Hematopoietic multipotent progenitor cell (in vitro differentiated cells): Measurements from ENCODE around the gene ATOH8. TPM values are rescaled to one million over a fixed set of nuclear protein-coding genes. Genes with fewer than 3 reads are reported as not detected.

Experiments
- DNase-seq, 3 donors: peaks; one replicate each; pipeline ENCODE4 v3.0.0-alpha.2; 2011 to 2015; ENCODE audit warnings: low read depth in 2 of 3, low spot score in 2 of 3
- total RNA-seq: library from RNA; depleted of rRNA; stranded (reverse); fragments of >200 nt; gene quantifications from one replicate; pipeline ENCODE4 v1.2.3, GENCODE V29; 2012

Gene ATOH8
- total RNA-seq, 1 donor = under 0.01 TPM

DNA sequence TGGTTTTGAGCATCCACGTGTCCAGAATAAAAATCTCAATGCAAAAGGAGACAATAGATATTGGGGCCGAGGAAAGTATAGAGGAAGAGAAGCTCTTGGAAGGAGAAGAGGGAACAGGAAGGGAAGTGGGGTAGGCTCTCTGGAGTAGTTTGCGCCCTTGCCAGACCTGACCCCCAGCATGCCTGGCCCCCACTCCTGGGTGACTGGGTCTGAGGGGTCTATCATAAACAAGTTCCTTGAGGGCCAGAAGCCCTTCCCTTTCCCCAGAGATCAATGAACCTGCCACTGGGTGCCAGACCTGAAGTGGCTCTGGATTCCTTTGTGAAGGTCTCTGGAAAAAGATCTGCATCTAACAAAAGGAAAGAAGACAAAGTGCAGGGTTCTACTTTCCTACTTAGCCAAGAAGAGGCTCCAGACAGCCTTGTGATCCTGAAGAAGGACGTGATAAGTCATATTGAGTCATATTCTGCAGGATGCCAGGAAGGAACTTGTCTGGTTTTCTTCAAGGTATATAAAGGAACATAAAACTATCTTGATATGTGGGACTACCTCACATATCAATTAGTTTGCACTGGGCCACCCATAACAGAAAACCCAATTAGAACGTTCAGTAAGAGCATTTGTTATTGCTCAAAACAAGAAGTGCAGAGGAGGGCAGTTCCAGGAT is 18.7 kb upstream of the ATOH8 start:
- DNase-seq = no peak

DNA sequence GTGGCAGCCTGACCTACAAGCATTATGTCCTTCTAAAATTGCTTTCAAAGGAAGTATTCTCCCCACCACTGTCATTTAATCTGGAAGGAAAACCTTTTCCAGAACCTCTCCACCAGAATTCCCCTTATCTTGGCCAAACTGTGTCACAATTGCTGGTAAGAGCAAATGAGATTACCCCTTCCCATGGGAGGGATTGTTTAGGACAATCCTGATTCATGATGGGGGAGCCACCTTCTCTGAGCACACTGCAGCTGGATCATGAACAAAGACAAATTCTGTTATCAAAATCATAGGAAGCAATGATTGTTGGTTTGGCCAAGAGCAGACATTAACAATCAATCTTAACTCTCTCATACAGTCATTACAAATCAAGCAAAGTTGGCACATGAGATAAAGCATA is 18.1 kb upstream of the ATOH8 start:
- no peak for DNase-seq

DNA sequence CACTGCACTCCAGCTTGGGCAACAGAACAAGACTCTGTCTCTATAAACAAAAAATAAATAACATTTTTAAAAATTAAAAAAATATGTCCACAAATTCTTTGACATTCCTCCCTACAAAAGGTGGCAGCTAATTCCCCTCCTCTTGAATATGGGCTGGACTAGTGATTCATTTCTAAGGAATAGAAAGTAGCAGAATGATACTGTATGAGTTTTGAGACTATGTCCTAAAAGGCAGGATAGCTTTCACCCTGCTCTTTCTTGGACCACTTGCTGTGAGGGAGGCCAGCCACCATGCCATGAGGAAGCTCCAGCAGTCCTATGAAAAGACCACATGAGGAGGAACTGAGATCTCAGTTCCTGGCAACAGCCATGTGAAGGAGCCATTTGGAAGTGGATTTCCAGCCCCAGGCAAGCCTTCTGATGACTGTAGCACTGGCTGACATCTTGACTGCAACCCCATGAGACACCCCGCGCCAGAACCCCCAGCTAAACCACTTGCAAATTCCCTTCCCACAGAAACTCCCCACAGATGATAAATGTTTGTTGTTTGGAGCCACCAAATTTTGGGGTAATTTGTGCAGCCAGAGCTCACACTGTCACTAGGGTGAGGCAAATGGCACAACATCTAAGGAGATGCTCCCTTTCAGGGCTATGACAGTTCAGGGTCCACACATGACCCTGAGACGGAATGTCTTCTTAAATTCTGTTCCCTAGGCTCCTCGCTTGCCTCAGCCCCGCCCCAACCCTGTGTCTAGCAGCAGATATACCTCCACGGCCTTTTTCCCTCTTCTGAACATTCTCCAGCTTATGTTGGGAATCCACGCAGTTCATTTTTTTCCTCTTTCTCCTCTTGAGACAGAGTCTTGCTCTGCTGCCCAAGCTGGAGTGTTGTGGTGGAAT is 17.1 kb upstream of the ATOH8 start:
- DNase-seq = no peak

DNA sequence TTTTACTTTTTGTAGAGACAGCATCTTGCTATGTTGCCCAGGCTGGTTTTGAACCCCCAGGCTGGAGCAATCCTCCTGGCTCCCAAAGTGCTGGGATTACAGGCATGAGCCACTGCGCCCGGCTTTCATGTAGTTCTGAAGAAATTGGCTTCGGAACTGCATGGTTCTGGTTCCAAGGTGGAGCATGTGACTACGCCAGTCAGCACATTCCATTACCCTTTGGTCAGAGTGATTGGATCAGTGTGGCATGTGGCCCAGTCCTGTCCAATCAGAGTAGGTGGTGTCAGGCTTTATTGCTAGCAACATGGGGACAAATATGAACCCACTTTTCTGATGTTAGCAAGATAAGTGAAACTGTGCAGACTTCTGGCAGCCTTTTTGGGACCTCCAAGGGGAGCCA is 16.3 kb upstream of the ATOH8 start:
- no peak for DNase-seq

DNA sequence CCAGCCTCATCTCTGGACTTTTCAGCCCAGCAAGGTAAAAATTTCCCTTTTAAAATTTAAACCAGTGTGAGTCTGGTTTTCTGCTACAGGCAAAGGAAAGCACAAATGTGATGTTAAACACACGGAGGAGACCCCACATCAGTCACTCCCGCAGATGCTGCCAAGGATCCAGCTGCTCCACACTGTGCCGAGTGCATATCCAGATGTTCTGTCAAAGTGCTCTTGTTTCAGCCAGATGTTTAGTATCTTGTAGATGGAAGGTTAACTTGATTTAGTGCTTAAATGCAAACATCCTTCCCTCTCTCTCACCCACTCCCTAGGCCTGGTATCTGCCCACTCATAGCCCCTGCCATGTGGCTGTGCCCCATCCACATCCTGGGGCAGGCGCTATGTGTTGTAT is 15.8 kb upstream of the ATOH8 start:
- no peak for DNase-seq

DNA sequence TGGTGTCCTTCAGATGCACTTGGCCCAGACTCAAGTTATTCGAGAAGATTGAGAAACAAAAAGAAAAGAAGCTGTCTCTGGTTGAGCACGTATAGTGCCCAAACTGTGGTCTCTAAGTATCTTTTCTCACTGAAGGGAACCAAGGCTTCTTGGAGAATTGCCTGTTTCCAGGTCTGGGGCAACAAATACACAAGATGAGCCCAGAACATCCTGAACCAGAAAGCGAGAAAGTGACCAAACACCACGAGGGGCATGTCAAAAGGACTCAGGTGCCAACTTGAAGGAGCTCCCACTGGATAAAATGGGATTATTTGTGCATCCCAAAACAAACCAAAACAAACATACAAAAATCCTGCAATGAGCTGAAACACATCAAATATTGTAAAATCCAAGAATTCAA is 13.6 kb upstream of the ATOH8 start:
- no peak for DNase-seq

DNA sequence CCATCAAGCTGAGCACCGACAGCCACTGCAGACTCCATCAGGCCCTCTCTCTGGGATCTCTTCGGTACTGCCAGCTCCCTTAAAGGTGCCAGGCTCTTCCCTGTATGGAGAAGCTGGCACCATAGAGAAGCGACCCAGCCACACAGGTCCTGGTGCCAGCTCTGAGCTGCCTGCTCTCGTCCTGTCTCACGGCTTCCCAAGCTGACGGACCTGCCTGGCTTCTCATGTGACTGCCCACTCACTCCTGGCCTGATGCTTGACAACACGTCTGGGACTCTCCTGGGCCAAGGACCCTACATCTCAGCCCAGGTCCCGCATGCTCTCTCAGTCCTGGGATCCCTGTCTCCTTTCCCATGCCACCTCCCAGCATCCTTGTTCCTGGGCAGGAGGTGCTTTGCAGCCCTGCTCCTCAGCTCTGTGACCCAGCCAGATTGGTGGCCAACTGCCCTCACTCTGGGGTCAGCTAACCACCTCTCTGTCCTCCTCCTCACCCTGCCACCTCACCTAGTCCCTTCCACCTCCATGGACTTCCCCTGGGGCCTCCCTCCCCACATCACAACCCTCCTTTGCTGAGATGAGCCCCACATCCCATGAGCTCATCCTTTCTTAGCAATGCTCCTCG is 12.5 kb upstream of the ATOH8 start:
- DNase-seq = no peak

DNA sequence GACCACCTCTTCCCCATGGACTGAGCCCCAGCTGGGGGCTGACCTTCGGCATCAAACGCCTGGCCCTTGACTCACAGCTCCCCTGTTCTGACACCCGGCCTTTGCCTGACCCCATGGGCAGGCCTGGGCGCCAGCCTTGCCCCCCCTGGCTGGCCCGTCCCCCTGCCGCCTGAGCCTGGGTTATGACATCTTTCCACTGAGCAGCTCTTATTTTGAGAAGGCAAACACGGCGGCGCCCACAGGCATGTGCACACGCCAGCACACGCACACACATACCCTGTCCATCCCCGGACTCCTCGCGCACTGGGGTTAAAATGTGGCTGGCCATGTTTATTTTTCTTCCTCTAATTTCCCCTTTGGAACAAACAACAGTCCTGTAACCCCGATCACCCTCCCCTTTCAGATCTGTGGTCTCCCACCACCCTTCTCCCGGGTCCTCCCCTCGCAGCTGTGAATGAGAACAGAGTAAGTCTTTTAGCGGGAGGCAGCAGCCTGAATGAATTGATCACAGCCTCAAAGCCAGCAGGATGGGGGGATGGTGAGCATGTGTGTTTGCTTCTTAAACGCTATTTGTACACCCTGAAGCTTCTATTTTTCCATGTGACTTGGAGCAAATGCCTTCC is 11.8 kb upstream of the ATOH8 start:
- peak in 1 of 3 donors; percentile 31 for DNase-seq

DNA sequence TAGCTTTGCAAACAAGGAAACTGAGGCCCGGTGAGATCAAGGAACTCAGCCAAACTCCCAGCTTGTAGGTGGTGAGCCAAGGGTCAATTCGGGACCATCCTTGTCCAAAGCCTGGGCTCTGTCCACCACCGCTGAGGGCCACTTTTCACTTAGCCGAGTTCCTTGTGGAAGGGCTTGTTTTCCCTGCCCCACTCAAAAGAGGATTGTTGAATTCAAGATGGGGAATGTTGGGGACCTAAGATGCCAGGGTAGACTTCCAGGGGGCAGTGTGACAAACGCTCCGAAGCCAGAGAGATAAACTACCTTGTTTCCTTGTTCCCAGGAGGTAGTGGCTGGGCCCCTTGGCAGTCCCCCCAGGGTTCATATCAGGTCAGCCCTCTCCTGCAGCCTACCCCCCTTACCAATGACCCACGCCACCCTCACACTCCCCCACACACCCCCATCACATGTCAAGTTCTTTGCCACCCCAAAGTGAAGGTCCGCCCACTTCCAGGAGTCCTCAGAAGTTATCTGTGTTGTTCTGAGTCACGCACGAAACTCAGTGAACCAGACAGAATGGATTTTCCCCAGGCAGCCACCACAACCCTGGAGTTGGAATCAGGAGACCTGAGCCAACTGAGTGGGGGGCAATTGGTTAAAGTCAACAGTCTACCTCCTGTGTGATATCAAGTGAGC is 10.3 kb upstream of the ATOH8 start:
- no peak for DNase-seq

DNA sequence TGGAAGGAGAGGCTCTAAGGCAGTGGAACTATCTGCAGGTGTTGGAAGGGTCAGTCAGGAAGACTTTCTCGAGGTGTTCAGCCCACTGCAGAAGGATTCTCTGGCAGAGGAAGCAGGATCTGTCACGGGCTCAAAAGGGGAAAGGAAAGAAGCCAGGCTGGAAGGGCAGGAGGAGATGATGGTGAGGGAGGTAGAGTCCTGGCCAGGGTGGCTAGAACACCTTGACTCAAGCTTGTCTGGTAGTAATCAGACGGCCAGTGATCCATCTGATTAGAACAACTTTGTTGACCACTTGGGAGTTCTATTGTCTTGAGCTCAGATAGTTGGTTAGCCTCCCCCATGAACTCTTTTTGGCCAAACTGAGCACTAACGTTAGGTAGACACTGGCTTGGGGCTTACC is 9.7 kb upstream of the ATOH8 start:
- DNase-seq = no peak

DNA sequence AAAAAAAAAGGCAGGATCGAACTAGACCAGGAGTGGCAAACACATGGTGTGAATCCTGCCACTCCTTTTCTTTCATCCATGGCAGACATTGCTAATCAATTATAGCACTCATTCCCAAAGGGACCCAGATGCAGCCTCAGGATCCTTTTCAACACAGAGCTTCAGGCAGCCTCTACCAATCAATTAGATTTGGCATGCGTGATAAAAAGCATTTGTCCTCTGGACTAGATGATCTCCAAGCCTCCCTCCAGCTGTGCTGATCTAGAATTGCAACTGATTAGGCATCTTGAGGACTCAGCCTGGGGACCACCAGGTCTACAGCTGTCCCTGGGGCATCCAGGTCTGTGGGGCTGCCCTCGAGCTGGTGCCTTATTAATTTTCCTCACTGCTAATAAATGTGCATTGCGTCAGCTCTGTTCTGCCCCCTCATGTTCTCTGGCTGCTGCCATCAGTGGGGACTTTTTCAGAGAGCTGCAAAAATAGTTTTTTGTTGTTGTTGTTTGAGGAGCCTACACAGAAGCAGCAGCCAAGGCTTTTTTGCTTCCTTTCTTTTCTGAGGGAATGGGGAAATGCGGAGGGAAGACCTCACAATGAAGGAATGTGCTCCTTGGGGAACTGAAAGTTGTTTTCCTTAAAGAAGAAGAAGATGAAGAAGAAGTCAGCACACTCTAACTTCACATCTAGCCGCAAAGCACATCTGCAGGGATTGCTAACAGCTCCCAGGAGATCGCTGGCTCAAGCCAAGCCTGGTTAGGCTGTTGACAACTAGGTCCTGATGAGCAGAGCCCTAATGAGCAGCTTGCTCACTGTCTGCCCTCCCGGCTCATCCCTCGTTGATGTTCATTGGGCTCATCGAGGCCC is 8.8 kb upstream of the ATOH8 start:
- no peak for DNase-seq

DNA sequence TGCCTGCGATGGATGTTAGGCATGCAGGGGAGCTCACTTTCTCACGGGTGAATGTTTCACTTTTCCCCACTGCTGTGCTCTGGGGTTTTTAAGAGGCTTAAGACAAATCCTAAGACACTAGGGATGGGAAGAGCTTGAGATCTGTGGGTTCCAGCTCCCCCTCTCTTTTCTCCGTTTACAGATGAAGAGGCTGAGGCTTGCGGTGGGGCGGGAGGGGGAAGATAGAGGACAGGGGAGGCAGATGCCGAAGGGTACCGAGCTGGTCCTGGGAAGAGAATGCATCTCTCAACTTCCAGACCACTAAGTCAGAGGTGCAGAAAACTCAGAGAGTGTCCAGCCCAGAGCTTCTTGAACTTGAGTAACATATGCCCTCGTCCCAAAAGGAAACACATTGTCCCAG is 8.2 kb upstream of the ATOH8 start:
- no peak for DNase-seq

DNA sequence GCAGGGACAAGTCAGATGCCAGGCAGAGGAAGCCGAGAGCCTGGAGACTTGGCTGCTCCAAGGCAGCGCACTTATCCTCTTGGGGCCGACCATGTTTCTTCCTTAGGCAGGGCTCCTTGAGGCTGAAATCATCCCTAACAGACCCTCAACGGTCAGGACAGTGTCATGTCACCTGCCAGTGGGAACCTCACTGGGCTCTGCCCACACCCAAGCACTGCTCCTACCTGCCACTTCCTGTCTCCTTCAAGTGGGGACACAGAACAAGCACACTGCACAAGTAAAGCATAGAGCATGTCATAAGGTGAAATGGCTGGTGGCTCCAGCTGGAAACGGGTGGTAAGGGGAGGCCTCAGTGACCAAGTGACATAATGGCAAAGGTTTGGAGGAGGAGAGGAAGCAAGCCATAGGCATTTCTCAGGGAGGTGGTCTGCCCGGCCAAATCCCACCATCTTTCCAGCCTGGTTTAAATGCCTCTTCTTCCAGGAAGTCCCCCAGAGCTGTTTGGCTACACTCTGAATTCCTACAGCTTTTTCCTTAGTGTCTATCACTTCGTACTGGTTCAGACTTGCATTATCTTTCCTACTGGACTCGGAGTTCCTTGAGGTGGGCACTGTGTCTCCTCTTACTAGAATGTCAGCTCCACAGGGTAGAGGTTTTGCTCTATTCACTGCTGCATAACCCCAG is 7.3 kb upstream of the ATOH8 start:
- DNase-seq = no peak

DNA sequence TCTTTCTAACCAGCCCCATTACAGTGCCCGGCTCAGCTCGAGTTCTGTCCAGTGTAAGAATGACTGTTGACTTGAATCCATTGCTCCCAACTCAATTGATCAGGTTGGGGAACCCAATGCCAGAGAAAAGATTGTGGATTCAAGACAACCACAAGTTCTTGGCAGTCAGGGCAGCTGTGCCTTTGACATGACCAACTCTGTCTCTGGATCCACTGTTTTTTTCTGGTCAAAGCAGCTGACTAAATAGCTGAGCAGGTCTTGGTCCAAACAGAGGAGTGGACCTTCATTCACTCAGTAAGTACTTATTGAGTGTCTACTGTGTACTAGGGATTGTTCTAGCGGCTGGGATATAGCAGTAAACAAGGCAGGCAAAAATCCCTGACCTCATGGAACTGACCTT is 6.3 kb upstream of the ATOH8 start:
- no peak for DNase-seq

DNA sequence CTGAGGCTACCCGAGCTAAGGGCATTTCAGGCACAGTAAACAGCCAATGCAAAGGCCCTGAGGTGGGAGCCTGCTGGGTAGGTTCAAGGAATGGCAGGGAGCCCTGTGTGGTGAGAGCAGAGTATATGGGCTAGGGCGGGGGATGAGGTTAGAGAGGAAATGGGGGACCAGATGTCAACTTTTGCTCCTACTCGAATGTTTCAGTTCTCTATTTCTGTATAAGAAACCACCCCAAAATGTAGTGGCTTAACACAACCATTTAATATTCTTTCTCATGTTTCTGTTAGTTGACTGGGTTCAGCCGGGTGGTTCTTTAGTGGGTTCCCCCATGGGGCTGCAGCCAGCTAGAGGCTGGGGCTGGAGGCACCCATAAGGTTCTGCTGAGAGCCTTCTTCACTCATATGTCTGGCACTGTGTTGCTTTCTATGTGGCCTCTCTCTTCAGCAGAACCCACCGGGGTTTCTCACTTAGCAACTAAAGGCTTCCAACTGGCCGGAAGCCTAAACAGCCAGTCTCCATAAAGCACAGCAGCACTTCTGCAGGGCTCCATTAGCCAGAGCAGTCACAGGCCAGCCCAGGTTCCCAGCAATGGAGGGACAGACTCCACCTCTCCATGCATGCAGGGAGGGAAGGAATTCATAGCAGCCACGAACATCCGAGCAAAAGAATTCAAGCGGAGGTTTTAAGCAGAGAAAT is 5.6 kb upstream of the ATOH8 start:
- DNase-seq = peak in 1 of 3 donors; percentile 35

DNA sequence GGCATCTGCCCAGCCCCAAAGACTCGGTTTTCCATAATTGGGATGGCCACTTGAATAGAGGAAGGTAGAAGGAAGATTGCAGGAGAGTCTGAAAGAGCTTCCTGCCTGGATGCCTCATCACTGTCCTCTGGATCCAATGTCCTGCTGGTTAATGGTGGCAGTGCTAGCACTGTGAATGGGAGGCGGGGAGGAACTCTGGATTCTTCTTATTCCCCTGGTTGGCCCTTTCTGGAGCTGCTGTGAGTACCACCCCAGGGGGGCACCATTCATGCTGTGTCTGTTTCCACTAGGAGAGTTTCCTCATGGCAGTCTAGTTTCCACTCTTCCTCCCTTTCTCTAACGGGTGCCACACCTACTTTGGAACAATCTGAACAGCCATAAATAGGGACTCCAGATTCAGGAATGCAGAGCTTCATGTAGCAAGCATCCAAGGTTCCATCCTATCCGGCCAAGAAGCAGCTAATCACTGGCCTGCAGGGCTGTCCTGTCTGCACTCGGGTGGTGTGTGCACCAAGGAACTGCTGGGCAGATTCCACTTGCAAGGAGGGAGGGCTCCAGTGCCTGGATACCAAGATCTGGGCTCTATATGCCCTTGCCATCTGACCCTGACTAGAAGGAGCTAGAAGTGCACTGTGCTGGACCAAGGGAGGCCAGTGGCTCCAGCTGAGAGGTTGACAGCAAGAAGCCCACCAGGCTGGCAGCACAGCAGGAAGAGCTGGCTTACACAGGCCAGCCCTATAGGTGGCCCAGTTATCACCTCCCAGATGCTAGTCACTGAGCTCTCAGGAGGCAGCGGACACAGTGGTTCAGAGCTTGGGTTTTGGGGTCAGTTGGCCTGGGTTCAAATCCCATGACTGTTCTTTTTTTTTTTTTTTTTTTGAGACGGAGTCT is 4.6 kb upstream of the ATOH8 start:
- DNase-seq = no peak
